Thyroid gland (tissue), 4 donors: ENCODE data around the gene ZNF593. TPM values are rescaled to one million over a fixed set of nuclear protein-coding genes. Genes with fewer than 3 reads are reported as not detected.

Experiments used
- DNase-seq, 2 donors: peaks; one replicate each; pipeline ENCODE4 v3.0.0-alpha.2; 2019
- H3K27ac ChIP-seq, 3 donors: fragments of 200-600 bp; sonication (generic); 1 replicate in 2 of 3; 2 replicates in 1 of 3; pipeline ENCODE4 v1.5.1; 2016 to 2019; ENCODE audit warnings: mild to moderate bottlenecking in 1 of 3, moderate library complexity in 1 of 3
- H3K27me3 ChIP-seq: fragments of 200-600 bp; sonication (generic); one replicate; pipeline ENCODE4 v1.5.1; 2019
- H3K36me3 ChIP-seq, 2 donors: fragments of 200-600 bp; sonication (generic); one replicate each; pipeline ENCODE4 v1.5.1; 2016 to 2019
- H3K4me1 ChIP-seq, 2 donors: fragments of 200-600 bp; sonication (generic); one replicate each; pipeline ENCODE4 v1.5.1; 2017 to 2019
- H3K4me3 ChIP-seq, 3 donors: fragments of 200-600 bp; sonication (generic); replicated peaks in 1 of 3; 1 replicate in 2 of 3; 2 replicates in 1 of 3; pipeline ENCODE4 v1.5.1; 2016; ENCODE audit warnings: mild to moderate bottlenecking in 1 of 3
- H3K9me3 ChIP-seq: fragments of 200-600 bp; sonication (generic); one replicate; pipeline ENCODE4 v1.5.1; 2017
- POLR2A ChIP-seq, 2 donors: fragments of 450-650 bp; IDR thresholded peaks; one replicate each; pipeline ENCODE4 v1.6.1; 2017; ENCODE audit warnings: antibody characterized with exemption in 2 of 2, mild to moderate bottlenecking in 2 of 2, moderate library complexity in 1 of 2
- WGBS, 2 donors: methylation state at CpG; one replicate each; pipeline ENCODE4 v1.1.5; 2017; 5-methylcytosine and 5-hydroxymethylcytosine counted together
- intact Hi-C: fragments of 100-400 bp; cut with DNase I; formaldehyde crosslinking; loops from one replicate; pipeline ENCODE4 v1.15.1; 2023
- total RNA-seq, 4 donors: library from RNA; depleted of rRNA; stranded (reverse); fragments of >200 nt; gene quantifications; one replicate each; pipeline ENCODE4 v1.2.3, GENCODE V29; 2016
- TF ChIP-seq, protein P1 (sequence below), 6 experiments: fragments of 200-600 bp in 3 of 6; fragments of 450-650 bp in 3 of 6; sonication (generic) in 3 of 6; IDR thresholded peaks; one replicate each; pipeline ENCODE4 v1.5.1; 2016 to 2019; ENCODE audit warnings: antibody characterized with exemption in 6 of 6, mild to moderate bottlenecking in 2 of 6, inconsistent platforms in 1 of 6, moderate library complexity in 1 of 6

ZNF593 gene
- total RNA-seq, 4 donors from 2014 or later = 18.3 to 65.8 (median 27.3) TPM

DNA sequence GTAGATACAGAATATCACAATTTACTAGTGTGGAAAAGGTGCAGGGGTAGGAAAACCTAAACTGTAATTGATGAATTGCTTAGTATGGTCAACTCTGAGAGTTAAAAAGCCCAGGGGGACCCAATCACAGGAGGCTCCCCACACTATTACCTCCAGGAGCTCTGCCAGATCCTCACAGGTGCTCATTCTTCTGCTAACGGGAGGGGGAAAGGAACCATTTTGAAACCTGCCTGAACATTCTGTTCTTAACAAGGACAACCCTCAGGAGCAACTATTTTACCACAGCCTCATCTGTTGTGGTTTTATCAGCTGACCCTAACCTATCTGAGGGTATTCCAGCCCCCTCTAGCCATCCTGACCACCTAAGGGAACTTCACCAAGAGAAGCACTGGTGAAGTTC lies 39.0 kb upstream of the ZNF593 start:
- Histone ChIP-seq H3K27ac (no peak overlapping the region), H3K4me1 (peaks cover 26 to 48% of the 10 kb centered on the region in 2 donors), H3K36me3 (no peaks in the 10 kb centered on the region), H3K9me3 (no peaks in the 10 kb centered on the region), H3K27me3 (no peaks in the 10 kb centered on the region), H3K4me3 (no peak overlapping the region)
- intact Hi-C loops = no loop called here
- no peak for TF ChIP-seq POLR2A (IDR thresholded peaks at IDR 0.05)
- TF ChIP-seq, protein P1, sequence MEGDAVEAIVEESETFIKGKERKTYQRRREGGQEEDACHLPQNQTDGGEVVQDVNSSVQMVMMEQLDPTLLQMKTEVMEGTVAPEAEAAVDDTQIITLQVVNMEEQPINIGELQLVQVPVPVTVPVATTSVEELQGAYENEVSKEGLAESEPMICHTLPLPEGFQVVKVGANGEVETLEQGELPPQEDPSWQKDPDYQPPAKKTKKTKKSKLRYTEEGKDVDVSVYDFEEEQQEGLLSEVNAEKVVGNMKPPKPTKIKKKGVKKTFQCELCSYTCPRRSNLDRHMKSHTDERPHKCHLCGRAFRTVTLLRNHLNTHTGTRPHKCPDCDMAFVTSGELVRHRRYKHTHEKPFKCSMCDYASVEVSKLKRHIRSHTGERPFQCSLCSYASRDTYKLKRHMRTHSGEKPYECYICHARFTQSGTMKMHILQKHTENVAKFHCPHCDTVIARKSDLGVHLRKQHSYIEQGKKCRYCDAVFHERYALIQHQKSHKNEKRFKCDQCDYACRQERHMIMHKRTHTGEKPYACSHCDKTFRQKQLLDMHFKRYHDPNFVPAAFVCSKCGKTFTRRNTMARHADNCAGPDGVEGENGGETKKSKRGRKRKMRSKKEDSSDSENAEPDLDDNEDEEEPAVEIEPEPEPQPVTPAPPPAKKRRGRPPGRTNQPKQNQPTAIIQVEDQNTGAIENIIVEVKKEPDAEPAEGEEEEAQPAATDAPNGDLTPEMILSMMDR (IDR thresholded peaks at IDR 0.05) = no peak
- peak in 1 of 2 donors; percentile 21 for DNase-seq
- WGBS, 2 donors = 29 to 38% methylated on average over 1 of the region's 1 CpG

DNA sequence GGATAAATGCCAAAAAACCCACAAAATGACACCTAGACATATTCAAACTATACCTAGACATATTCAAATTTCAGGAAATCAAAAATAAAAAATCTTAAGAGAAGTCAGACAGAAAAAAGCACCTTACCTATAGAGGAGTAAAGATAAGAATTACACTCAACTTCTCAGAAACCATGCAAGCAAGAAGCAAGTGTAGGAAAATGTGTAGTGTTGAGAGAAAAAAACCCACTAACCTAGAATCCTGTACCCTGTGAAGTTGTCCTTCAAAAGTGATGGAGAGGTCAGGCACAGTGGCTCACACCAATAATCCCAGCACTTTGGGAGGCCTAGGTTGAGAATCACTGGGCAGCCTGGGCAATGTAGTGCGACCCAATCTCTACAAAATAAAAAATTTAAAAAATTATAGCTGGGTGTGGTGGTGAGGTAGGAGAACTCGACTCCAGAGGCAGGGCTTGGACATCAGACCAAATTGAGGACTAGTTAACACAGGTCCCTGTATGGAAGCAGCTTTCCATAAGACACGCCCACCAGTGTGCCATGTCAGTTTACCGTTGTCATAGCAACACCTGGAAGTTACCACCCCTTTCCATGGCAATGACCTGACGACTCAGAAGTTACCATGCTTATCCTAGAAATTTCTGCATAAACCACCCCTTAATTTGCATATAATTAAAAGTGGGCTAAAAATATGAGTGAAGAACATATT lies 37.4 kb upstream of the ZNF593 start:
- Histone ChIP-seq H3K27ac (no peak overlapping the region), H3K27me3 (no peaks in the 10 kb centered on the region), H3K4me3 (no peak overlapping the region), H3K4me1 (peaks cover 15 to 32% of the 10 kb centered on the region in 2 donors), H3K36me3 (no peaks in the 10 kb centered on the region), H3K9me3 (no peaks in the 10 kb centered on the region)
- intact Hi-C loops = no loop called here
- WGBS, 2 donors = 90 to 94% methylated on average over 5 of the region's 5 CpGs
- no peak for TF ChIP-seq POLR2A (IDR thresholded peaks at IDR 0.05)
- TF ChIP-seq, protein P1 (IDR thresholded peaks at IDR 0.05) = no peak
- DNase-seq = no peak

DNA sequence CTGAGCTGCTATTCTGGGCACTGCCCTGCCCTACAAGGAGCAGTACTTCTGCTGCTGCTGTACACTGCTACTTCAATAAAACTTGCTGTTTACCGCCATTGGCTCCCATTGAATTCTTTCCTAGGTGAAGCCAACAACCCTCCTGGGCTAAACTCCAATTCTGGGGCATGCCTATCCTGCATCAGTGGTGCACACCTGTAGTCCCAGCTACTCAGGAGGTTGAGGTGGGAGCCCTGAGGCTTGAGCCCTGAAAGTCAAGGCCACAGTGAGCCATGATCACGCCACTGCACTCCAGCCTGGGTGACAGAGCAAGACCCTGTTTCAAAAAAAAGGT lies 36.9 kb upstream of the ZNF593 start:
- H3K4me1 ChIP-seq = peaks cover 14 to 28% of the 10 kb centered on the region in 2 donors
- no peak overlapping the region for H3K4me3 ChIP-seq
- H3K27ac ChIP-seq = no peak overlapping the region
- TF ChIP-seq, protein P1 (IDR thresholded peaks at IDR 0.05) = no peak
- no peak for TF ChIP-seq POLR2A (IDR thresholded peaks at IDR 0.05)
- H3K9me3 ChIP-seq = no peaks in the 10 kb centered on the region
- WGBS, 2 donors = 95 to 100% methylated on average over 2 of the region's 2 CpGs
- H3K27me3 ChIP-seq = no peaks in the 10 kb centered on the region
- no peaks in the 10 kb centered on the region for H3K36me3 ChIP-seq
- intact Hi-C loops = no loop called here
- DNase-seq = no peak

DNA sequence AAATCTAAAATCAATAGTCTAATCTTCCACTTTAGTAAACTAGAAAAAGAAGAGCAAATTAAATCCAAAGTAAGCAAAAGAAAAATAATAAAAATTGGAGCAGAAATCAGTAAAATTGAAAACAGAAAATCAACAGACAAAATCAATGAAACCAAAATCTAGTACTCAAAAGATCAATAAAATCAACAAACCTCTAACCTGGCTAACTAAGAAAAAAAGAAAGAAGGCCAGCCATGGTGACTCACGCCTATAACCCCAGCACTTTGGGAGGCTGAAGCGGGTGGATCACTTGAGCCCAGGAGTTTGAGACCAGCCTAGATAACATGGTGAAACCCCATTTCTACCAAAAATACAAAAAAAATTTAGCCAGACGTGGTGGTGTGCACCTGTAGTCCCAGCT lies 35.2 kb upstream of the ZNF593 start:
- Histone ChIP-seq H3K4me1 (peaks cover 8 to 25% of the 10 kb centered on the region in 2 donors), H3K9me3 (no peaks in the 10 kb centered on the region), H3K4me3 (no peak overlapping the region), H3K27ac (no peak overlapping the region), H3K27me3 (no peaks in the 10 kb centered on the region), H3K36me3 (no peaks in the 10 kb centered on the region)
- 88 to 93% methylated on average over 3 of the region's 3 CpGs for WGBS, 2 donors
- TF ChIP-seq POLR2A (IDR thresholded peaks at IDR 0.05) = no peak
- TF ChIP-seq, protein P1 (IDR thresholded peaks at IDR 0.05) = no peak
- DNase-seq = no peak
- intact Hi-C loops = no loop called here

DNA sequence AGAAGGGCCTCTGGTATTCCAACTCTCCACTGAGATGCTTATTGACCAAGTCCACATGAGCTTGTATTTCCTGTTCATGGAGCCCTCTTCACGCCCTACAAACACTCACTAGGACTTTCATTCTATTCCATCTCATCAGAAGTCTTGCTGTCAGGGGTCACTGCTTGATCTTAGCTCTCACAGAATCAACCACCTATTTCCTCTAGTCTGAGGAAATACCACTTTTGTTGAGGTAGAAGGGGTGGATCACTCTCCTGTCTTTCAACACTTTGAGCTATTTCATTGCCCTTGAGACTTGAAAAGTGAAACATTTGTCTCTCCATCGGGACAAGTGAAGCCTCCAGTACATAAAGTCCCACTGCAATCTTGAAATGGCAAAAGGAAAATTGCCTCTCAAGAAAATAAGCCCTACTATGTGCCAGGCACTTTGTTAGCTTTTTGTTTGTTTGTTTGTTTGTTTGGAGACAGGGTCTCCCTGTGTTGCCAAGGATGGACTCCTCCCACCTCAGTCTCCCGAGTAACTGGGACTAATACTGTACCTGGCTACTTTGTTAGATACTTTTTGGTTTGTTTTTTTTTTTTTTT lies 30.6 kb upstream of the ZNF593 start:
- 20 to 21% methylated on average over 3 of the region's 3 CpGs for WGBS, 2 donors
- H3K4me1 ChIP-seq = peaks cover 23 to 25% of the 10 kb centered on the region in 2 donors
- no peaks in the 10 kb centered on the region for H3K27me3 ChIP-seq
- peak in 1 of 2 donors; percentile 11 for TF ChIP-seq POLR2A (IDR thresholded peaks at IDR 0.05)
- TF ChIP-seq, protein P1 (IDR thresholded peaks at IDR 0.05) = no peak
- DNase-seq = peak; percentile 66 to 74
- no peaks in the 10 kb centered on the region for H3K36me3 ChIP-seq
- H3K9me3 ChIP-seq = no peaks in the 10 kb centered on the region
- H3K27ac ChIP-seq = peak overlapping the region; percentile 41 to 74 (median 72)
- intact Hi-C loops = no loop called here
- H3K4me3 ChIP-seq = no peak overlapping the region
